Caco-2 (cell line): ENCODE measurements around the gene RABGAP1L. TPM values are rescaled to one million over a fixed set of nuclear protein-coding genes. Genes with fewer than 3 reads are reported as not detected.

Source experiments
- BruUV-seq: library from RNA; stranded (reverse); fragments of 400-500 nt; replicated peaks from 2 replicates; lab custom pipeline; 2021; lab: Mats Ljungman, UMichigan
- CTCF ChIA-PET: fragments of 300-600 bp; sonication (Branson Sonifier 250); formaldehyde crosslinking; loops from one replicate; lab custom pipeline; 2022; ENCODE audit warnings: antibody characterized with exemption; lab: Charles Lee
- POLR2A ChIA-PET: fragments of 300-600 bp; sonication (Branson Sonifier 250); formaldehyde crosslinking; loops from one replicate; lab custom pipeline; 2022; ENCODE audit warnings: antibody characterized with exemption; lab: Charles Lee
- DNase-seq, 2 experiments: peaks; one replicate each; pipeline versions ENCODE4 v3.0.0 to v3.0.0-alpha.2; 2020 to 2022
- H3K27me3 ChIP-seq: replicated peaks from 2 replicates; pipeline ENCODE4 v1.6.0; 2011; ENCODE audit warnings: low read length; ENCODE audit not compliant: control insufficient read depth, insufficient read depth
- H3K36me3 ChIP-seq: 2 replicates; pipeline ENCODE4 v1.5.1; 2011; ENCODE audit warnings: low read length; ENCODE audit not compliant: control insufficient read depth, insufficient read depth
- H3K4me1 ChIP-seq: fragments of 250-450 bp; sonication (Bioruptor Pico); 2 replicates; pipeline ENCODE4 v1.5.1; 2020; ENCODE audit warnings: mild to moderate bottlenecking
- H3K4me3 ChIP-seq: 2 replicates; pipeline ENCODE4 v1.5.1; 2011; ENCODE audit warnings: low read depth, mild to moderate bottlenecking, control low read depth, low read length
- H3K9me3 ChIP-seq: fragments of 250-450 bp; sonication (Bioruptor Pico); 2 replicates; pipeline ENCODE4 v1.5.1; 2020; ENCODE audit warnings: mild to moderate bottlenecking, moderate library complexity
- H3K27ac Mint-ChIP-seq: one replicate; pipeline ENCODE4 v1.8.0; 2022; ENCODE audit warnings: mixed read lengths; ENCODE audit not compliant: unreplicated experiment
- H3K27me3 Mint-ChIP-seq: one replicate; pipeline ENCODE4 v1.8.0; 2022; ENCODE audit warnings: mixed read lengths; ENCODE audit not compliant: insufficient read depth, unreplicated experiment
- H3K36me3 Mint-ChIP-seq: one replicate; pipeline ENCODE4 v1.8.0; 2022; ENCODE audit warnings: mild to moderate bottlenecking, mixed read lengths; ENCODE audit not compliant: insufficient read depth, unreplicated experiment
- H3K4me1 Mint-ChIP-seq: one replicate; pipeline ENCODE4 v1.8.0; 2022; ENCODE audit warnings: low read depth, mixed read lengths; ENCODE audit not compliant: unreplicated experiment
- H3K4me3 Mint-ChIP-seq: one replicate; pipeline ENCODE4 v1.8.0; 2022; ENCODE audit warnings: mild to moderate bottlenecking, moderate library complexity, mixed read lengths; ENCODE audit not compliant: unreplicated experiment
- H3K9me3 Mint-ChIP-seq: one replicate; pipeline ENCODE4 v1.8.0; 2022; ENCODE audit warnings: mixed read lengths; ENCODE audit not compliant: unreplicated experiment
- intact Hi-C: fragments of 100-400 bp; cut with micrococcal nuclease; formaldehyde crosslinking; loops from one replicate; pipeline ENCODE4 v1.10.0; 2022; ENCODE audit not compliant: unreplicated experiment
- total RNA-seq: library from RNA; stranded (reverse); gene quantifications from 2 replicates; pipeline ENCODE4 v1.2.3, GENCODE V29; 2022
- TF ChIP-seq, protein P1 (sequence below), 2 experiments: fragments of 200-600 bp in 1 of 2; IDR thresholded peaks; 1 replicate in 1 of 2; 2 replicates in 1 of 2; pipeline versions ENCODE4 v1.5.1 to v1.8.0; 2011 to 2022; ENCODE audit warnings: antibody characterized with exemption in 1 of 2, control low read depth in 1 of 2, inconsistent platforms in 1 of 2, low read depth in 1 of 2, low read length in 1 of 2, mild to moderate bottlenecking in 1 of 2, moderate library complexity in 1 of 2; ENCODE audit not compliant: insufficient read depth in 1 of 2, severe bottlenecking in 1 of 2, unreplicated experiment in 1 of 2

RABGAP1L gene
- total RNA-seq, 1 experiment from 2014 or later, result 20.3 TPM

GRCh38 chr1:174785510-174785909 lies 626.2 kb downstream of the RABGAP1L start:
- ChIA-PET CTCF (no interaction called here), POLR2A (no interaction called here)
- H3K27ac Mint-ChIP-seq, result no peak overlapping the region

GRCh38 chr1:174786358-174786757 lies 627.0 kb downstream of the RABGAP1L start:
- Mint-ChIP-seq H3K4me3 (no peak overlapping the region), H3K9me3 (no peaks in the 10 kb centered on the region), H3K27me3 (no peaks in the 10 kb centered on the region), H3K27ac (no peak overlapping the region), H3K4me1 (no peaks in the 10 kb centered on the region), H3K36me3 (no peaks in the 10 kb centered on the region)
- ChIA-PET CTCF (no interaction called here), POLR2A (no interaction called here)
- H3K4me3 ChIP-seq, result no peak overlapping the region
- BruUV-seq, result no TSS peak
- no peak for DNase-seq
- no peaks in the 10 kb centered on the region for H3K9me3 ChIP-seq
- H3K4me1 ChIP-seq, result no peaks in the 10 kb centered on the region
- H3K27me3 ChIP-seq, result no peaks in the 10 kb centered on the region
- intact Hi-C loops, result no loop called here
- H3K36me3 ChIP-seq, result no peaks in the 10 kb centered on the region
- TF ChIP-seq, protein P1, sequence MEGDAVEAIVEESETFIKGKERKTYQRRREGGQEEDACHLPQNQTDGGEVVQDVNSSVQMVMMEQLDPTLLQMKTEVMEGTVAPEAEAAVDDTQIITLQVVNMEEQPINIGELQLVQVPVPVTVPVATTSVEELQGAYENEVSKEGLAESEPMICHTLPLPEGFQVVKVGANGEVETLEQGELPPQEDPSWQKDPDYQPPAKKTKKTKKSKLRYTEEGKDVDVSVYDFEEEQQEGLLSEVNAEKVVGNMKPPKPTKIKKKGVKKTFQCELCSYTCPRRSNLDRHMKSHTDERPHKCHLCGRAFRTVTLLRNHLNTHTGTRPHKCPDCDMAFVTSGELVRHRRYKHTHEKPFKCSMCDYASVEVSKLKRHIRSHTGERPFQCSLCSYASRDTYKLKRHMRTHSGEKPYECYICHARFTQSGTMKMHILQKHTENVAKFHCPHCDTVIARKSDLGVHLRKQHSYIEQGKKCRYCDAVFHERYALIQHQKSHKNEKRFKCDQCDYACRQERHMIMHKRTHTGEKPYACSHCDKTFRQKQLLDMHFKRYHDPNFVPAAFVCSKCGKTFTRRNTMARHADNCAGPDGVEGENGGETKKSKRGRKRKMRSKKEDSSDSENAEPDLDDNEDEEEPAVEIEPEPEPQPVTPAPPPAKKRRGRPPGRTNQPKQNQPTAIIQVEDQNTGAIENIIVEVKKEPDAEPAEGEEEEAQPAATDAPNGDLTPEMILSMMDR (IDR thresholded peaks at IDR 0.05; ENCODE audit: insufficient read depth in 1 of 2, low read depth in 1 of 2, low read length in 1 of 2, severe bottlenecking in 1 of 2, unreplicated experiment in 1 of 2), result no peak

More at GRCh38 chr1:174785510-174785909, 626.2 kb downstream of the RABGAP1L start:
- H3K27me3 Mint-ChIP-seq, result no peaks in the 10 kb centered on the region
- Histone ChIP-seq H3K36me3 (no peaks in the 10 kb centered on the region), H3K27me3 (no peaks in the 10 kb centered on the region), H3K9me3 (no peaks in the 10 kb centered on the region), H3K4me3 (no peak overlapping the region), H3K4me1 (no peaks in the 10 kb centered on the region)
- DNase-seq, result no peak
- no peaks in the 10 kb centered on the region for H3K4me1 Mint-ChIP-seq
- H3K9me3 Mint-ChIP-seq, result peaks cover under 1% of the 10 kb centered on the region
- no peaks in the 10 kb centered on the region for H3K36me3 Mint-ChIP-seq
- no peak overlapping the region for H3K4me3 Mint-ChIP-seq
- no TSS peak for BruUV-seq
- intact Hi-C loops, result no loop called here
- TF ChIP-seq, protein P1 (IDR thresholded peaks at IDR 0.05; ENCODE audit: insufficient read depth in 1 of 2, low read depth in 1 of 2, low read length in 1 of 2, severe bottlenecking in 1 of 2, unreplicated experiment in 1 of 2), result no peak

DNA sequence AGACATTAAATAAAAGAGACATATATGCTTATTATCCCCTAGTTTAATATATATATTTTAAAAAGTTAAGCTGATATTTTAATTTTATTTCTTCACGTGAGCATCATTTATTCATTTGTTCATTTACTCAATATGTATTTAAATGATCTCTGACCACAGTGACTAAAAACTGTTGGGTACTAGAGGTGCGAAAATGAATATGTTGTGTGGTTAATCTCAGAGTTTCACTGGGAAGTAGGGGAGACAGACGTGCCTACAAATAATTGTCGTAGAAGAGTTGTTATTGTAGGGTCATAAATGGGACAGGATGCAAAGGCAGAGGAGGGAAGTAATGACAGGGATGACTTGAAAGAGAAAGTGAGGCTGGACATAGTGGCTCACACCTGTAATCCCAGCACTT lies 627.4 kb downstream of the RABGAP1L start:
- DNase-seq, result no peak
- BruUV-seq, result no TSS peak
- Histone ChIP-seq H3K9me3 (no peaks in the 10 kb centered on the region), H3K27me3 (no peaks in the 10 kb centered on the region), H3K4me3 (no peak overlapping the region), H3K36me3 (no peaks in the 10 kb centered on the region), H3K4me1 (no peaks in the 10 kb centered on the region)
- TF ChIP-seq, protein P1 (IDR thresholded peaks at IDR 0.05; ENCODE audit: insufficient read depth in 1 of 2, low read depth in 1 of 2, low read length in 1 of 2, severe bottlenecking in 1 of 2, unreplicated experiment in 1 of 2), result no peak
- Mint-ChIP-seq H3K4me1 (no peaks in the 10 kb centered on the region), H3K27me3 (no peaks in the 10 kb centered on the region), H3K36me3 (no peaks in the 10 kb centered on the region), H3K27ac (no peak overlapping the region), H3K4me3 (no peak overlapping the region), H3K9me3 (no peaks in the 10 kb centered on the region)
- POLR2A ChIA-PET, result no interaction called here
- CTCF ChIA-PET, result interaction anchor here (0.7 kb wide), 1 partner anchor 200 kb away, joined by 6 read pairs; no protein-coding TSS in a partner anchor
- intact Hi-C loops, result no loop called here
